ENCODE data around the gene ARHGAP28.

DNA sequence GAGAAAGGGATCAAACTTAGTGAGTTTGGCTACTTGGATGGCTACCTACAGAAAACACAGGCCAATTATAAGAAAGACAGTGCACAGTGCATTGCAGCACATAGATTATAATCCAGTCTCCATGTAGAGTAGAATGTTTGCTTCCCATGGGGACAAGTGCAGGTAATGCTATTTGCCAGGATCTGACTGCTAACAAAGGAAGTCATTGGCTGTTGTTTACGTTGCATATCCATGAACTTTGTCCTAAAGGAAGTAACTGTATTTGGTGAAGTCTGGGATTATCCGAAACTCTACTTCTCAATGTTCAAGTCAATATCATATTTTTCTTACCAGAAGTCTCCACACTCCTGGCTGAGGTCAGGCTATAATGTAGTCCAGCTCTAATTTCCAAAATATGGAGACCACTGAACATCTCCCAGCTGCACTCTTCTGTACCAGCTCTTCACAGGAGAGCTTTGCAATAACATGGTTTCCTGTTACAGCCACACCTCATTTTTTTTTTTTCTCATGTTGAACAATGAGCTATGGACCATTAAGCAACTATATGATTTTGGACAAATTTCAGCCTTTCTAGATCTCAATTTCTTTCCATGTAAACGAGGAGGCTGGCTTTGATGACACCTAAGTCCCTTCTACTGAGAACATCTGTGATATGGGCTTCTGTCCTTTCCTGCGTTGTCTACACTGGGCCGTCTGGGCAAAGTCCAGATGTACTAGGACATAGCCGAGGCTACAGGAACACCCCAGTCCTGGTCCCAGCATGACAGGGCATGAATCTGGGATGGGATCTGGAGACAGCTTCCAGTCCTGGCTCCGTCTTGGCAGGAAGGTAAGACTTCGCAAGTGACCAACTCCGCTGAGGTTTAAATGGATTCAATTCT lies 233.3 kb downstream of the ARHGAP28 start:
- TF ChIP-seq, protein P1, sequence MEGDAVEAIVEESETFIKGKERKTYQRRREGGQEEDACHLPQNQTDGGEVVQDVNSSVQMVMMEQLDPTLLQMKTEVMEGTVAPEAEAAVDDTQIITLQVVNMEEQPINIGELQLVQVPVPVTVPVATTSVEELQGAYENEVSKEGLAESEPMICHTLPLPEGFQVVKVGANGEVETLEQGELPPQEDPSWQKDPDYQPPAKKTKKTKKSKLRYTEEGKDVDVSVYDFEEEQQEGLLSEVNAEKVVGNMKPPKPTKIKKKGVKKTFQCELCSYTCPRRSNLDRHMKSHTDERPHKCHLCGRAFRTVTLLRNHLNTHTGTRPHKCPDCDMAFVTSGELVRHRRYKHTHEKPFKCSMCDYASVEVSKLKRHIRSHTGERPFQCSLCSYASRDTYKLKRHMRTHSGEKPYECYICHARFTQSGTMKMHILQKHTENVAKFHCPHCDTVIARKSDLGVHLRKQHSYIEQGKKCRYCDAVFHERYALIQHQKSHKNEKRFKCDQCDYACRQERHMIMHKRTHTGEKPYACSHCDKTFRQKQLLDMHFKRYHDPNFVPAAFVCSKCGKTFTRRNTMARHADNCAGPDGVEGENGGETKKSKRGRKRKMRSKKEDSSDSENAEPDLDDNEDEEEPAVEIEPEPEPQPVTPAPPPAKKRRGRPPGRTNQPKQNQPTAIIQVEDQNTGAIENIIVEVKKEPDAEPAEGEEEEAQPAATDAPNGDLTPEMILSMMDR (IDR thresholded peaks at IDR 0.05): no peak
- TF ChIP-seq POLR2A (IDR thresholded peaks at IDR 0.05): no peak
- no peak for TF ChIP-seq POLR2AphosphoS5 (IDR thresholded peaks at IDR 0.05; ENCODE audit: insufficient read depth in 1 of 2, low read depth in 1 of 2)

Measured in vagina (tissue), 2 donors.